HFFc6 (cell line): ENCODE results near the gene FHIP1B. TPM values are rescaled to one million over a fixed set of nuclear protein-coding genes. Genes with fewer than 3 reads are reported as not detected.
A peak's percentile ranks its signal among the peaks of the same experiment; 100 is the strongest.

ENCODE experiments used
- DNase-seq: peaks from one replicate; pipeline ENCODE4 v3.0.0-alpha.2; 2018
- H3K27ac Mint-ChIP-seq: 2 replicates; pipeline ENCODE4 v1.8.0; 2020; ENCODE audit warnings: mild to moderate bottlenecking, mixed read lengths
- H3K27me3 Mint-ChIP-seq: 2 replicates; pipeline ENCODE4 v1.8.0; 2021; ENCODE audit warnings: mild to moderate bottlenecking, moderate library complexity, mixed read lengths; ENCODE audit not compliant: insufficient read depth
- H3K36me3 Mint-ChIP-seq: 2 replicates; pipeline ENCODE4 v1.8.0; 2021; ENCODE audit warnings: low read depth, mixed read lengths
- H3K4me1 Mint-ChIP-seq: 2 replicates; pipeline ENCODE4 v1.8.0; 2020; ENCODE audit warnings: low read depth, mixed read lengths
- H3K4me3 Mint-ChIP-seq: 2 replicates; pipeline ENCODE4 v1.8.0; 2020; ENCODE audit warnings: mild to moderate bottlenecking, moderate library complexity, mixed read lengths
- H3K9me3 Mint-ChIP-seq: 2 replicates; pipeline ENCODE4 v1.8.0; 2020; ENCODE audit warnings: mild to moderate bottlenecking, mixed read lengths
- CTCF ChIP-seq: fragments of 200-600 bp; sonication (generic); IDR thresholded peaks from 2 replicates; pipeline ENCODE4 v1.5.0; 2021; ENCODE audit warnings: antibody characterized with exemption, mild to moderate bottlenecking
- total RNA-seq, 6 experiments: library from RNA; stranded (reverse); fragmentation: NEBNext Ultra II Directional; extraction: Animal tissue kit (Norgen Biotek cat#: 25700); gene quantifications; 2 replicates in 1 of 6; 3 replicates in 5 of 6; pipeline ENCODE4 v1.2.3, GENCODE V29; 2021

FHIP1B gene
- total RNA-seq, 6 experiments from 2014 or later = 12.7 to 15.6 (median 14.7) TPM

GRCh38 chr11:6232899-6233298, 1.5 kb downstream of the FHIP1B start:
- Mint-ChIP-seq H3K9me3 (no peaks in the 10 kb centered on the region), H3K4me3 (peak overlapping the region; percentile 97), H3K36me3 (no peaks in the 10 kb centered on the region), H3K27me3 (no peaks in the 10 kb centered on the region; the same call in 1 of the 2 replicates), H3K27ac (no peak overlapping the region), H3K4me1 (peaks cover 15% of the 10 kb centered on the region)
- DNase-seq = no peak
- no peak for TF ChIP-seq CTCF

- H3K4me3 Mint-ChIP-seq = no peak overlapping the region
- H3K27ac Mint-ChIP-seq = no peak overlapping the region
Measured at GRCh38 chr11:6229911-6230310, 4.5 kb downstream of the FHIP1B start.

GRCh38 chr11:6228520-6228919, 5.9 kb downstream of the FHIP1B start:
- Mint-ChIP-seq H3K27ac (no peak overlapping the region), H3K36me3 (no peaks in the 10 kb centered on the region), H3K4me1 (peaks cover 18% of the 10 kb centered on the region), H3K27me3 (no peaks in the 10 kb centered on the region; the same call in 1 of the 2 replicates), H3K9me3 (no peaks in the 10 kb centered on the region), H3K4me3 (no peak overlapping the region)
- no peak for DNase-seq
- no peak for TF ChIP-seq CTCF

More at GRCh38 chr11:6229911-6230310, 4.5 kb downstream of the FHIP1B start:
- H3K36me3 Mint-ChIP-seq = no peaks in the 10 kb centered on the region
- no peak for DNase-seq
- H3K4me1 Mint-ChIP-seq = peaks cover 17% of the 10 kb centered on the region
- no peaks in the 10 kb centered on the region; the same call in 1 of the 2 replicates for H3K27me3 Mint-ChIP-seq
- TF ChIP-seq CTCF = no peak
- H3K9me3 Mint-ChIP-seq = no peaks in the 10 kb centered on the region

- TF ChIP-seq CTCF = no peak
- Mint-ChIP-seq H3K27me3 (no peaks in the 10 kb centered on the region; the same call in 1 of the 2 replicates), H3K9me3 (no peaks in the 10 kb centered on the region), H3K27ac (no peak overlapping the region), H3K4me1 (peaks cover 9% of the 10 kb centered on the region), H3K4me3 (no peak overlapping the region), H3K36me3 (no peaks in the 10 kb centered on the region)
- no peak for DNase-seq
Measured at GRCh38 chr11:6225896-6226295, 8.5 kb downstream of the FHIP1B start.

- no peak for TF ChIP-seq CTCF
- DNase-seq = no peak
- H3K4me1 Mint-ChIP-seq = peaks cover 12% of the 10 kb centered on the region
- H3K9me3 Mint-ChIP-seq = no peaks in the 10 kb centered on the region
- no peaks in the 10 kb centered on the region for H3K36me3 Mint-ChIP-seq
- no peak overlapping the region; the same call in 1 of the 2 replicates for H3K27ac Mint-ChIP-seq
- no peak overlapping the region for H3K4me3 Mint-ChIP-seq
- H3K27me3 Mint-ChIP-seq = no peaks in the 10 kb centered on the region; the same call in 1 of the 2 replicates
Measured at GRCh38 chr11:6225024-6225423, 9.4 kb downstream of the FHIP1B start.

GRCh38 chr11:6224421-6224820, 10.0 kb downstream of the FHIP1B start:
- no peak for DNase-seq
- H3K27me3 Mint-ChIP-seq = no peaks in the 10 kb centered on the region; the same call in 1 of the 2 replicates
- no peak overlapping the region for H3K27ac Mint-ChIP-seq
- no peak overlapping the region for H3K4me3 Mint-ChIP-seq
- no peaks in the 10 kb centered on the region for H3K9me3 Mint-ChIP-seq
- H3K36me3 Mint-ChIP-seq = no peaks in the 10 kb centered on the region
- no peak for TF ChIP-seq CTCF
- H3K4me1 Mint-ChIP-seq = peaks cover 18% of the 10 kb centered on the region
